Thyroid gland (tissue), 4 donors: ENCODE results near the gene GTF2F2. TPM values are rescaled to one million over a fixed set of nuclear protein-coding genes. Genes with fewer than 3 reads are reported as not detected.
"Not testable (repeated sequence)": the region's sequence is repeated elsewhere in the genome, so short reads cannot be mapped to it uniquely, and the experiment has no call there.

ENCODE experiments used
- DNase-seq, 2 donors: peaks; one replicate each; pipeline ENCODE4 v3.0.0-alpha.2; 2019
- H3K27ac ChIP-seq, 3 donors: fragments of 200-600 bp; sonication (generic); 1 replicate in 2 of 3; 2 replicates in 1 of 3; pipeline ENCODE4 v1.5.1; 2016 to 2019; ENCODE audit warnings: mild to moderate bottlenecking in 1 of 3, moderate library complexity in 1 of 3
- H3K27me3 ChIP-seq: fragments of 200-600 bp; sonication (generic); one replicate; pipeline ENCODE4 v1.5.1; 2019
- H3K36me3 ChIP-seq, 2 donors: fragments of 200-600 bp; sonication (generic); one replicate each; pipeline ENCODE4 v1.5.1; 2016 to 2019
- H3K4me1 ChIP-seq, 2 donors: fragments of 200-600 bp; sonication (generic); one replicate each; pipeline ENCODE4 v1.5.1; 2017 to 2019
- H3K4me3 ChIP-seq, 3 donors: fragments of 200-600 bp; sonication (generic); replicated peaks in 1 of 3; 1 replicate in 2 of 3; 2 replicates in 1 of 3; pipeline ENCODE4 v1.5.1; 2016; ENCODE audit warnings: mild to moderate bottlenecking in 1 of 3
- H3K9me3 ChIP-seq: fragments of 200-600 bp; sonication (generic); one replicate; pipeline ENCODE4 v1.5.1; 2017
- CTCF ChIP-seq, 6 experiments: fragments of 200-600 bp in 3 of 6; fragments of 450-650 bp in 3 of 6; sonication (generic) in 3 of 6; IDR thresholded peaks; one replicate each; pipeline ENCODE4 v1.5.1; 2016 to 2019; ENCODE audit warnings: antibody characterized with exemption in 6 of 6, mild to moderate bottlenecking in 2 of 6, inconsistent platforms in 1 of 6, moderate library complexity in 1 of 6
- POLR2A ChIP-seq, 2 donors: fragments of 450-650 bp; IDR thresholded peaks; one replicate each; pipeline ENCODE4 v1.6.1; 2017; ENCODE audit warnings: antibody characterized with exemption in 2 of 2, mild to moderate bottlenecking in 2 of 2, moderate library complexity in 1 of 2
- WGBS, 2 donors: methylation state at CpG; one replicate each; pipeline ENCODE4 v1.1.5; 2017; 5-methylcytosine and 5-hydroxymethylcytosine counted together
- intact Hi-C: fragments of 100-400 bp; cut with DNase I; formaldehyde crosslinking; loops from one replicate; pipeline ENCODE4 v1.15.1; 2023
- total RNA-seq, 4 donors: library from RNA; depleted of rRNA; stranded (reverse); fragments of >200 nt; gene quantifications; one replicate each; pipeline ENCODE4 v1.2.3, GENCODE V29; 2016

Gene GTF2F2
- total RNA-seq, 4 donors from 2014 or later: 15.3 to 22.7 (median 19.6) TPM

GRCh38 chr13:45184693-45185092 is 64.4 kb downstream of the GTF2F2 start:
- H3K4me1 ChIP-seq: no peaks in the 10 kb centered on the region
- H3K36me3 ChIP-seq: no peaks in the 10 kb centered on the region
- no peaks in the 10 kb centered on the region for H3K27me3 ChIP-seq
- DNase-seq: no peak
- H3K4me3 ChIP-seq: no peak overlapping the region
- 92 to 96% methylated on average over 5 of the region's 5 CpGs for WGBS, 2 donors
- intact Hi-C loops: no loop called here
- no peak overlapping the region for H3K27ac ChIP-seq
- H3K9me3 ChIP-seq: no peaks in the 10 kb centered on the region
- TF ChIP-seq CTCF (IDR thresholded peaks at IDR 0.05) (no peak), POLR2A (IDR thresholded peaks at IDR 0.05) (no peak)

- Histone ChIP-seq H3K27me3 (no peaks in the 10 kb centered on the region), H3K36me3 (no peaks in the 10 kb centered on the region), H3K4me3 (no peak overlapping the region), H3K27ac (no peak overlapping the region), H3K4me1 (no peaks in the 10 kb centered on the region), H3K9me3 (no peaks in the 10 kb centered on the region)
- no peak for DNase-seq
- intact Hi-C loops: no loop called here
- TF ChIP-seq POLR2A (IDR thresholded peaks at IDR 0.05) (no peak), CTCF (IDR thresholded peaks at IDR 0.05) (no peak)
- 95 to 96% methylated on average over 2 of the region's 2 CpGs for WGBS, 2 donors
These were observed 65.0 kb downstream of the GTF2F2 start for GRCh38 chr13:45185286-45185685.

DNA sequence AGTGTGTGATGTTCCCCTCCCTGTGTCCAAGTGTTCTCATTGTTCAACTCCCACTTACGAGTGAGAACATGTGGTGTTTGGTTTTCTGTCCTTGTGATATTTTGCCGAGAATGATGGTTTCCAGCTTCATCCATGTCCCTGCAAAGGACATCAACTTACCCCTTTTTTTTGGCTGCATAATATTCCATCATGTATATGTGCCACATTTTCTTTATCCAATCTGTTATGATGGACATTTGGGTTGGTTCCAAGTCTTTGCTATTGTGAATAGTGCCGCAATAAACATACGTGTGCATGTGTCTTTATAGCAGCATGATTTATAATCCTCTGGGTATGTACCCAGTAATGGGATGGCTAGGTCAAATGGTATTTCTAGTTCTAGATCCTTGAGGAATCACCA is 68.8 kb downstream of the GTF2F2 start:
- H3K9me3 ChIP-seq, H3K36me3 ChIP-seq, H3K27ac ChIP-seq, DNase-seq, H3K27me3 ChIP-seq, intact Hi-C loops, H3K4me3 ChIP-seq, H3K4me1 ChIP-seq: not testable (repeated sequence)
- 98% methylated on average over 4 of the region's 4 CpGs for WGBS, 2 donors

GRCh38 chr13:45189511-45189910 is 69.2 kb downstream of the GTF2F2 start:
- H3K36me3 ChIP-seq, H3K27me3 ChIP-seq, H3K4me1 ChIP-seq, H3K27ac ChIP-seq, DNase-seq, H3K9me3 ChIP-seq, H3K4me3 ChIP-seq, intact Hi-C loops: not testable (repeated sequence)

- intact Hi-C loops: no loop called here
- TF ChIP-seq CTCF (IDR thresholded peaks at IDR 0.05) (no peak), POLR2A (IDR thresholded peaks at IDR 0.05) (no peak)
- WGBS, 2 donors: 94 to 96% methylated on average over 1 of the region's 1 CpG
These were observed 71.6 kb downstream of the GTF2F2 start for GRCh38 chr13:45191874-45192273.

DNA sequence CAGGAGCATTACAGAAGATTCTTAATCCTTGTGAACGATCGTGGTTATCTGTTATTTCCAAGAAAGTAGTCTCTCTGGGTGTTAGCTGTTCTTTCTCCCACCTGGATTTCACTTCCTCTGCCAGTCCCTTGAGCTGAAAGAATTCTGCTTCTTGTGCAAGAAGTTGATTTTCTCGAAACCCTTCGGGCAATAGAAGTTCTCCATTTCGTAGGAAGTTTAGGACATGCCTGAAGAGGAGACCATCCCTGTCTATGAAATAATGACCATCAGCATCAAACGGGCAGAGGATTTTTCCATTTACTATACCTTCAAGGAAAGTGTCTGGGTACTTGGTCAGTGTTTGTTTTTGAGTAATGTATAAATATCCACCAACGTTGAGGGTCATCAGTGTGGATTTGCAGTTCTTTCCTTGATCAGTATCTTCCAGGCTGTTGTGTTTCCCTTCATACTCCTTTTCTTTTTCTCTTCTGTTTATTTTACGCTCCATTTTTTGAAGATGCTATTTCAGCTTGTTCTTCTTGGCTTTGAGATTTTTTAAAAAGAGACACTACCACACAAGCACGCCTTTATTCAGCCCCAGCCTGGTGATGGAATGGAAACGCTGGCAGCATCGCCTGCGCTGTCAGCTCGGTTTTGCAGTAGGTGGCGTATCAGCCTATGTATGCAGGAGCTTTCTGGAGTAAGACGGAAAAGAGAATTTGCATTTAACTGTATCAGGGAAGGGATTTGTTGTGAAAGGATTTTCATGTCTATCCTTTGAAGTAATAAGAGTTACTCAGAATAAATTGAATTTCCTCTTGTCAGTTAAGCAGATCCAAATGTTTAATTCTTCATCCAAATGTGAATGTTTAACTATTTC is 74.0 kb downstream of the GTF2F2 start:
- H3K36me3 ChIP-seq: no peaks in the 10 kb centered on the region
- DNase-seq: no peak
- WGBS, 2 donors: 78% methylated on average over 15 of the region's 15 CpGs
- no peak overlapping the region for H3K27ac ChIP-seq
- intact Hi-C loops: no loop called here
- no peak overlapping the region for H3K4me3 ChIP-seq
- H3K4me1 ChIP-seq: peaks cover 13 to 17% of the 10 kb centered on the region in 2 donors
- TF ChIP-seq POLR2A (IDR thresholded peaks at IDR 0.05) (no peak), CTCF (IDR thresholded peaks at IDR 0.05) (no peak)
- no peaks in the 10 kb centered on the region for H3K9me3 ChIP-seq
- H3K27me3 ChIP-seq: no peaks in the 10 kb centered on the region

More at GRCh38 chr13:45191874-45192273, 71.6 kb downstream of the GTF2F2 start:
- Histone ChIP-seq H3K9me3 (no peaks in the 10 kb centered on the region), H3K27ac (no peak overlapping the region), H3K27me3 (no peaks in the 10 kb centered on the region), H3K4me1 (peaks cover 13 to 15% of the 10 kb centered on the region in 2 donors), H3K36me3 (no peaks in the 10 kb centered on the region), H3K4me3 (no peak overlapping the region)
- no peak for DNase-seq
